Cardiac muscle cell (in vitro differentiated cells and primary cell): ENCODE results near the gene POMGNT2. TPM values are rescaled to one million over a fixed set of nuclear protein-coding genes. Genes with fewer than 3 reads are reported as not detected.

ENCODE experiments used
- DNase-seq, 2 donors: peaks; one replicate each; pipeline versions ENCODE4 v3.0.0 to v3.0.0-alpha.2; 2010 to 2017; ENCODE audit warnings: low read depth in 1 of 2, low spot score in 1 of 2
- H3K27ac ChIP-seq: fragments of 200-600 bp; sonication (generic); 2 replicates; pipeline ENCODE4 v1.5.1; 2016
- H3K27me3 ChIP-seq: fragments of 200-600 bp; sonication (generic); 2 replicates; pipeline ENCODE4 v1.6.0; 2016; ENCODE audit warnings: control low read depth
- H3K36me3 ChIP-seq: fragments of 200-600 bp; sonication (generic); 2 replicates; pipeline ENCODE4 v1.5.1; 2016; ENCODE audit warnings: control low read depth
- H3K4me1 ChIP-seq: fragments of 200-600 bp; sonication (generic); 2 replicates; pipeline ENCODE4 v1.8.1; 2017; ENCODE audit warnings: low read depth, mild to moderate bottlenecking, mixed run types
- H3K4me3 ChIP-seq: fragments of 200-600 bp; sonication (generic); 2 replicates; pipeline ENCODE4 v1.5.1; 2016; ENCODE audit warnings: mild to moderate bottlenecking
- H3K9me3 ChIP-seq: fragments of 200-600 bp; sonication (generic); 2 replicates; pipeline ENCODE4 v1.5.1; 2017; ENCODE audit warnings: low read depth, mild to moderate bottlenecking, control low read depth
- CTCF ChIP-seq: IDR thresholded peaks from 2 replicates; pipeline ENCODE4 v1.5.1; 2012; ENCODE audit warnings: low read depth, mild to moderate bottlenecking, low read length
- polyA plus RNA-seq: library from polyadenylated mRNA; unstranded; fragments of >200 nt; fragmentation: Nextera tagmentation; extraction: Ambion mirVana; gene quantifications from 2 replicates; pipeline ENCODE4 v1.2.1, GENCODE V29; 2016
- total RNA-seq: library from RNA; depleted of rRNA; stranded (reverse); fragments of >200 nt; gene quantifications from 2 replicates; pipeline ENCODE4 v1.2.3, GENCODE V29; 2016

The POMGNT2 gene
- total and polyA plus RNA-seq, 2 experiments from 2014 or later: 18.4 to 32.7 TPM

- H3K4me1 ChIP-seq: no peaks in the 10 kb centered on the region
- H3K4me3 ChIP-seq: no peak overlapping the region
- no peak overlapping the region for H3K27ac ChIP-seq
- H3K27me3 ChIP-seq: no peaks in the 10 kb centered on the region
- no peak for TF ChIP-seq CTCF
- H3K36me3 ChIP-seq: no peaks in the 10 kb centered on the region
- no peaks in the 10 kb centered on the region for H3K9me3 ChIP-seq
- DNase-seq: no peak
These were observed 7.8 kb upstream of the POMGNT2 start for GRCh38 chr3:43113671-43114070.

GRCh38 chr3:43106293-43106628, 382 bp upstream of the POMGNT2 start:
- DNase-seq: no peak
- Histone ChIP-seq H3K27ac (no peak overlapping the region), H3K36me3 (no peaks in the 10 kb centered on the region), H3K27me3 (peaks cover 19% of the 10 kb centered on the region), H3K4me1 (peaks cover 14% of the 10 kb centered on the region), H3K4me3 (peak overlapping the region; percentile 85), H3K9me3 (no peaks in the 10 kb centered on the region)
- no peak for TF ChIP-seq CTCF

- Histone ChIP-seq H3K27ac (no peak overlapping the region), H3K4me3 (peak overlapping the region; percentile 85), H3K9me3 (no peaks in the 10 kb centered on the region), H3K36me3 (no peaks in the 10 kb centered on the region), H3K27me3 (peaks cover 19% of the 10 kb centered on the region), H3K4me1 (peaks cover 14% of the 10 kb centered on the region)
- DNase-seq: no peak
- TF ChIP-seq CTCF: no peak
These were observed 951 bp downstream of the POMGNT2 start for GRCh38 chr3:43104660-43105595.

- H3K4me1 ChIP-seq: peaks cover 14% of the 10 kb centered on the region
- H3K27ac ChIP-seq: no peak overlapping the region
- DNase-seq: no peak
- no peak overlapping the region for H3K4me3 ChIP-seq
- H3K36me3 ChIP-seq: no peaks in the 10 kb centered on the region
- H3K27me3 ChIP-seq: peaks cover 19% of the 10 kb centered on the region
- no peak for TF ChIP-seq CTCF
- H3K9me3 ChIP-seq: no peaks in the 10 kb centered on the region
These were observed 1.8 kb downstream of the POMGNT2 start for GRCh38 chr3:43104039-43104438.

GRCh38 chr3:43102773-43103480, 3.0 kb downstream of the POMGNT2 start:
- peak; percentile 37 to 53 for DNase-seq
- peak overlapping the region; percentile 69 for H3K27ac ChIP-seq
- H3K27me3 ChIP-seq: peaks cover 17% of the 10 kb centered on the region
- H3K36me3 ChIP-seq: no peaks in the 10 kb centered on the region
- no peaks in the 10 kb centered on the region for H3K9me3 ChIP-seq
- no peak overlapping the region for H3K4me3 ChIP-seq
- H3K4me1 ChIP-seq: peaks cover 14% of the 10 kb centered on the region
- TF ChIP-seq CTCF: no peak
